BE2C (cell line): ENCODE results near the gene NTRK2.

Experiments
- DNase-seq: peaks from one replicate; pipeline ENCODE4 v3.0.0-alpha.2; 2020
- H3K27me3 ChIP-seq: fragments of 250-450 bp; sonication (Bioruptor Pico); 2 replicates; pipeline ENCODE4 v1.5.1; 2020; ENCODE audit warnings: mild to moderate bottlenecking
- H3K36me3 ChIP-seq: fragments of 250-450 bp; sonication (Bioruptor Pico); 2 replicates; pipeline ENCODE4 v1.5.1; 2020; ENCODE audit warnings: mild to moderate bottlenecking
- H3K4me1 ChIP-seq: fragments of 250-450 bp; sonication (Bioruptor Pico); 2 replicates; pipeline ENCODE4 v1.5.1; 2020
- H3K4me3 ChIP-seq: 2 replicates; pipeline ENCODE4 v1.5.1; 2011; ENCODE audit warnings: low read depth, low read length
- H3K9me3 ChIP-seq: fragments of 250-450 bp; sonication (Bioruptor Pico); 2 replicates; pipeline ENCODE4 v1.5.1; 2020
- CTCF ChIP-seq: IDR thresholded peaks from 2 replicates; pipeline ENCODE4 v1.5.1; 2012; ENCODE audit warnings: mild to moderate bottlenecking, low read depth, low read length

NTRK2 gene

GRCh38 chr9:84916769-84917168, 247.2 kb downstream of the NTRK2 start:
- TF ChIP-seq CTCF: no peak
- no peaks in the 10 kb centered on the region for H3K4me1 ChIP-seq
- H3K27me3 ChIP-seq: no peaks in the 10 kb centered on the region
- H3K9me3 ChIP-seq: no peaks in the 10 kb centered on the region
- no peak for DNase-seq
- no peak overlapping the region for H3K4me3 ChIP-seq
- no peaks in the 10 kb centered on the region for H3K36me3 ChIP-seq

GRCh38 chr9:84917366-84918070, 248.0 kb downstream of the NTRK2 start:
- H3K9me3 ChIP-seq: no peaks in the 10 kb centered on the region
- H3K4me1 ChIP-seq: no peaks in the 10 kb centered on the region
- TF ChIP-seq CTCF: no peak
- H3K27me3 ChIP-seq: no peaks in the 10 kb centered on the region
- DNase-seq: no peak
- H3K4me3 ChIP-seq: no peak overlapping the region
- H3K36me3 ChIP-seq: no peaks in the 10 kb centered on the region

- H3K4me3 ChIP-seq: no peak overlapping the region
- H3K9me3 ChIP-seq: no peaks in the 10 kb centered on the region
- no peaks in the 10 kb centered on the region for H3K36me3 ChIP-seq
- no peak for DNase-seq
- no peak for TF ChIP-seq CTCF
- no peaks in the 10 kb centered on the region for H3K4me1 ChIP-seq
- no peaks in the 10 kb centered on the region for H3K27me3 ChIP-seq
Observed at GRCh38 chr9:84919440-84919839, 249.9 kb downstream of the NTRK2 start.

GRCh38 chr9:84921175-84921574, 251.6 kb downstream of the NTRK2 start:
- no peaks in the 10 kb centered on the region for H3K27me3 ChIP-seq
- no peaks in the 10 kb centered on the region for H3K9me3 ChIP-seq
- no peak for TF ChIP-seq CTCF
- H3K36me3 ChIP-seq: no peaks in the 10 kb centered on the region
- no peak overlapping the region for H3K4me3 ChIP-seq
- DNase-seq: no peak
- H3K4me1 ChIP-seq: no peaks in the 10 kb centered on the region

GRCh38 chr9:84922051-84922450, 252.5 kb downstream of the NTRK2 start:
- Histone ChIP-seq H3K4me3 (no peak overlapping the region), H3K27me3 (no peaks in the 10 kb centered on the region), H3K9me3 (no peaks in the 10 kb centered on the region), H3K36me3 (no peaks in the 10 kb centered on the region), H3K4me1 (no peaks in the 10 kb centered on the region)
- TF ChIP-seq CTCF: no peak
- DNase-seq: no peak

- DNase-seq: no peak
- no peaks in the 10 kb centered on the region for H3K36me3 ChIP-seq
- TF ChIP-seq CTCF: no peak
- H3K27me3 ChIP-seq: no peaks in the 10 kb centered on the region
- no peaks in the 10 kb centered on the region for H3K4me1 ChIP-seq
- no peak overlapping the region for H3K4me3 ChIP-seq
- H3K9me3 ChIP-seq: no peaks in the 10 kb centered on the region
Observed at GRCh38 chr9:84924266-84924665, 254.7 kb downstream of the NTRK2 start.
